GM19397 (cell line): ENCODE data around the gene GAS5.

Experiments
- ATAC-seq: cut with Tn5 transposase; IDR thresholded peaks from one replicate; pipeline ENCODE4 v1.9.1; 2021; ENCODE audit warnings: mild to moderate bottlenecking, moderate library complexity; ENCODE audit not compliant: unreplicated experiment

Gene GAS5

GRCh38 chr1:173832748-173833147, 35.0 kb downstream of the GAS5 start:
- no peak for ATAC-seq

GRCh38 chr1:173827611-173828010, 40.2 kb downstream of the GAS5 start:
- ATAC-seq = no peak

GRCh38 chr1:173824315-173825081, 43.3 kb downstream of the GAS5 start, which contains the start of the genes CENPL and DARS2:
TSS of gene CENPL (minus strand) at chr1:173824883. CDS start at chr1:173811299, 13,584 bp downstream.
TSS of gene DARS2 (plus strand) at chr1:173824673. CDS start at chr1:173825230, 557 bp downstream.
- ATAC-seq = peak; percentile 90

GRCh38 chr1:173823781-173824314, 43.9 kb downstream of the GAS5 start:
- peak; percentile 42 for ATAC-seq

GRCh38 chr1:173821680-173822079, 46.1 kb downstream of the GAS5 start:
- no peak for ATAC-seq

- no peak for ATAC-seq
These were observed 49.3 kb downstream of the GAS5 start for GRCh38 chr1:173818459-173818858.
